ENCODE data around the gene IL4R. TPM values are rescaled to one million over a fixed set of nuclear protein-coding genes. Genes with fewer than 3 reads are reported as not detected.

IL4R gene
- total and polyA plus RNA-seq, 4 donors = 15.5 to 61.9 (median 29.9) TPM

- DNase-seq (ENCODE audit: low spot score) = no peak
- H3K4me1 ChIP-seq (ENCODE audit: control insufficient read depth in 4 of 4, insufficient read depth in 4 of 4, low read length in 3 of 4) = no peaks in the 10 kb centered on the region
- no peak overlapping the region for H3K4me3 ChIP-seq (ENCODE audit: low read depth in 1 of 3, low read length in 3 of 3)
- H3K27ac ChIP-seq (ENCODE audit: low read depth in 1 of 2, low read length in 2 of 2) = peak overlapping the region in 1 of 2 donors; percentile 4
- no peaks in the 10 kb centered on the region for H3K27me3 ChIP-seq (ENCODE audit: control insufficient read depth in 4 of 4, insufficient read depth in 4 of 4, low read length in 3 of 4)
- no peak overlapping the region for H3K9ac ChIP-seq (ENCODE audit: low read depth in 1 of 2, low read length in 2 of 2)
- TF ChIP-seq JUND (IDR thresholded peaks at IDR 0.05) = no peak
- TF ChIP-seq MAX (IDR thresholded peaks at IDR 0.05) = no peak
- no peak for TF ChIP-seq NR2F2 (IDR thresholded peaks at IDR 0.05)
- TF ChIP-seq SP1 (IDR thresholded peaks at IDR 0.05) = no peak
- no peak for TF ChIP-seq RAD21 (IDR thresholded peaks at IDR 0.05)
- TF ChIP-seq GABPA (IDR thresholded peaks at IDR 0.05 in 1 of 2, conservative IDR thresholded peaks at IDR 0.05 in 1 of 2) = no peak
- TF ChIP-seq YY1 (IDR thresholded peaks at IDR 0.05) = no peak
- TF ChIP-seq HNF4G (IDR thresholded peaks at IDR 0.05) = no peak
- TF ChIP-seq FOXA2 (IDR thresholded peaks at IDR 0.05) = no peak
- no peak for TF ChIP-seq RXRA (IDR thresholded peaks at IDR 0.05)
- TF ChIP-seq FOXA1 (IDR thresholded peaks at IDR 0.05) = no peak
- TF ChIP-seq EGR1 (IDR thresholded peaks at IDR 0.05; ENCODE audit: low read depth in 2 of 2) = no peak
- WGBS = 80% methylated on average over 8 of the region's 8 CpGs
- no peaks in the 10 kb centered on the region for H3K36me3 ChIP-seq (ENCODE audit: control insufficient read depth in 4 of 4, insufficient read depth in 3 of 4, low read depth in 1 of 4, low read length in 3 of 4)
- no peaks in the 10 kb centered on the region for H3K9me3 ChIP-seq (ENCODE audit: control insufficient read depth in 4 of 4, low read length in 3 of 4)
Measured at GRCh38 chr16:27374221-27374803, 60.5 kb downstream of the IL4R start.

- Histone ChIP-seq H3K27me3 (ENCODE audit: control insufficient read depth in 4 of 4, insufficient read depth in 4 of 4, low read length in 3 of 4) (no peaks in the 10 kb centered on the region), H3K27ac (ENCODE audit: low read depth in 1 of 2, low read length in 2 of 2) (peak overlapping the region; percentile 4 to 19), H3K9ac (ENCODE audit: low read depth in 1 of 2, low read length in 2 of 2) (no peak overlapping the region), H3K9me3 (ENCODE audit: control insufficient read depth in 4 of 4, low read length in 3 of 4) (no peaks in the 10 kb centered on the region), H3K4me3 (ENCODE audit: low read depth in 1 of 3, low read length in 3 of 3) (no peak overlapping the region), H3K36me3 (ENCODE audit: control insufficient read depth in 4 of 4, insufficient read depth in 3 of 4, low read depth in 1 of 4, low read length in 3 of 4) (no peaks in the 10 kb centered on the region), H3K4me1 (ENCODE audit: control insufficient read depth in 4 of 4, insufficient read depth in 4 of 4, low read length in 3 of 4) (no peaks in the 10 kb centered on the region)
- DNase-seq (ENCODE audit: low spot score) = peak; percentile 48
- TF ChIP-seq HNF4G (IDR thresholded peaks at IDR 0.05) = no peak
- TF ChIP-seq CTCF (IDR thresholded peaks at IDR 0.05; ENCODE audit: low read depth, low read length, missing input control) = peak; percentile 29
- no peak for TF ChIP-seq MAX (IDR thresholded peaks at IDR 0.05)
- no peak for TF ChIP-seq FOXA2 (IDR thresholded peaks at IDR 0.05)
- TF ChIP-seq YY1 (IDR thresholded peaks at IDR 0.05) = no peak
- TF ChIP-seq RAD21 (IDR thresholded peaks at IDR 0.05) = peak; percentile 58 to 75
- no peak for TF ChIP-seq HNF4A (conservative IDR thresholded peaks at IDR 0.05)
- TF ChIP-seq, protein P1, sequence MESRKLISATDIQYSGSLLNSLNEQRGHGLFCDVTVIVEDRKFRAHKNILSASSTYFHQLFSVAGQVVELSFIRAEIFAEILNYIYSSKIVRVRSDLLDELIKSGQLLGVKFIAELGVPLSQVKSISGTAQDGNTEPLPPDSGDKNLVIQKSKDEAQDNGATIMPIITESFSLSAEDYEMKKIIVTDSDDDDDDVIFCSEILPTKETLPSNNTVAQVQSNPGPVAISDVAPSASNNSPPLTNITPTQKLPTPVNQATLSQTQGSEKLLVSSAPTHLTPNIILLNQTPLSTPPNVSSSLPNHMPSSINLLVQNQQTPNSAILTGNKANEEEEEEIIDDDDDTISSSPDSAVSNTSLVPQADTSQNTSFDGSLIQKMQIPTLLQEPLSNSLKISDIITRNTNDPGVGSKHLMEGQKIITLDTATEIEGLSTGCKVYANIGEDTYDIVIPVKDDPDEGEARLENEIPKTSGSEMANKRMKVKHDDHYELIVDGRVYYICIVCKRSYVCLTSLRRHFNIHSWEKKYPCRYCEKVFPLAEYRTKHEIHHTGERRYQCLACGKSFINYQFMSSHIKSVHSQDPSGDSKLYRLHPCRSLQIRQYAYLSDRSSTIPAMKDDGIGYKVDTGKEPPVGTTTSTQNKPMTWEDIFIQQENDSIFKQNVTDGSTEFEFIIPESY (IDR thresholded peaks at IDR 0.05) = no peak
- TF ChIP-seq, protein P2, sequence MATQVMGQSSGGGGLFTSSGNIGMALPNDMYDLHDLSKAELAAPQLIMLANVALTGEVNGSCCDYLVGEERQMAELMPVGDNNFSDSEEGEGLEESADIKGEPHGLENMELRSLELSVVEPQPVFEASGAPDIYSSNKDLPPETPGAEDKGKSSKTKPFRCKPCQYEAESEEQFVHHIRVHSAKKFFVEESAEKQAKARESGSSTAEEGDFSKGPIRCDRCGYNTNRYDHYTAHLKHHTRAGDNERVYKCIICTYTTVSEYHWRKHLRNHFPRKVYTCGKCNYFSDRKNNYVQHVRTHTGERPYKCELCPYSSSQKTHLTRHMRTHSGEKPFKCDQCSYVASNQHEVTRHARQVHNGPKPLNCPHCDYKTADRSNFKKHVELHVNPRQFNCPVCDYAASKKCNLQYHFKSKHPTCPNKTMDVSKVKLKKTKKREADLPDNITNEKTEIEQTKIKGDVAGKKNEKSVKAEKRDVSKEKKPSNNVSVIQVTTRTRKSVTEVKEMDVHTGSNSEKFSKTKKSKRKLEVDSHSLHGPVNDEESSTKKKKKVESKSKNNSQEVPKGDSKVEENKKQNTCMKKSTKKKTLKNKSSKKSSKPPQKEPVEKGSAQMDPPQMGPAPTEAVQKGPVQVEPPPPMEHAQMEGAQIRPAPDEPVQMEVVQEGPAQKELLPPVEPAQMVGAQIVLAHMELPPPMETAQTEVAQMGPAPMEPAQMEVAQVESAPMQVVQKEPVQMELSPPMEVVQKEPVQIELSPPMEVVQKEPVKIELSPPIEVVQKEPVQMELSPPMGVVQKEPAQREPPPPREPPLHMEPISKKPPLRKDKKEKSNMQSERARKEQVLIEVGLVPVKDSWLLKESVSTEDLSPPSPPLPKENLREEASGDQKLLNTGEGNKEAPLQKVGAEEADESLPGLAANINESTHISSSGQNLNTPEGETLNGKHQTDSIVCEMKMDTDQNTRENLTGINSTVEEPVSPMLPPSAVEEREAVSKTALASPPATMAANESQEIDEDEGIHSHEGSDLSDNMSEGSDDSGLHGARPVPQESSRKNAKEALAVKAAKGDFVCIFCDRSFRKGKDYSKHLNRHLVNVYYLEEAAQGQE (IDR thresholded peaks at IDR 0.05) = no peak
- no peak for TF ChIP-seq EGR1 (IDR thresholded peaks at IDR 0.05; ENCODE audit: low read depth in 2 of 2)
- WGBS = 32% methylated on average over 9 of the region's 9 CpGs
Measured at GRCh38 chr16:27374804-27375425, 61.1 kb downstream of the IL4R start.
